Activated naive CD8-positive, alpha-beta T cell treated with anti-CD3 and anti-CD28 coated beads, Interleukin-2, amount 50 U/mL, for 24 hours (primary cell): ENCODE results near the gene SLIT3.
"Not testable (repeated sequence)": the region's sequence is repeated elsewhere in the genome, so short reads cannot be mapped to it uniquely, and the experiment has no call there.

ENCODE experiments used
- ATAC-seq: fragments of 150-1000 bp; cut with Tn5 transposase; one replicate; pipeline ENCODE4 v1.10.0; 2021
- DNase-seq: peaks from one replicate; pipeline ENCODE4 v3.0.0; 2021
- H3K27ac Mint-ChIP-seq: one replicate; pipeline ENCODE4 v1.8.0; 2021; ENCODE audit warnings: mild to moderate bottlenecking, mixed read lengths
- H3K27me3 Mint-ChIP-seq: one replicate; pipeline ENCODE4 v1.8.0; 2021; ENCODE audit warnings: mixed read lengths
- H3K36me3 Mint-ChIP-seq: one replicate; pipeline ENCODE4 v1.8.0; 2021; ENCODE audit warnings: low read depth, mixed read lengths
- H3K4me1 Mint-ChIP-seq: one replicate; pipeline ENCODE4 v1.8.0; 2021; ENCODE audit warnings: mixed read lengths
- H3K4me3 Mint-ChIP-seq: one replicate; pipeline ENCODE4 v1.8.0; 2021; ENCODE audit warnings: mild to moderate bottlenecking, moderate library complexity, mixed read lengths
- H3K9me3 Mint-ChIP-seq: one replicate; pipeline ENCODE4 v1.8.0; 2021; ENCODE audit warnings: mixed read lengths

Gene SLIT3

DNA sequence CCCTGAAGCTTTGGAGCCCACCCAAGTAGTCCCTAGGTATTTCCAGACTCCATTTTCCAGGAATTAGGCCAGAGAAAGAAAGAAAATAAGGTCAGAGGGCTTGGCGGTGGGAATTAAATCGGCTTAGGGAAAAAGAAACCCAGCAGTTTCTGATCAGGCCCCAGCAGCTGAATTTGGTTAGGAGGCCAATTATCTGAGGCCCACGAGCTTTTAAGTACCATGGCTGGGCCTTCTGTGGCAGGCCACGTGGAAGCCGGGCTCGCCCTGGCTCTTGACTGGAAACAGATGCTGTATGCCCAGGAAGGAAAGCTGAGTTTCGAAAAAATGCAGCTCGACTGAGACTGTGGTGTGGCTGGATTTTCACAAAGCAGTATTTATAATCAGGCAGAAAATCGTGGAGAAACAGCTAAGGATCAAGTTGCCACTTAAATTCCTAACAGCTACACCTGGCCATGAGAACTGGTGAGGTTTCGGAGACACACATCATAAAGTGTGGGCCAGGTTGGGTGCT lies 646.7 kb downstream of the SLIT3 start:
- ATAC-seq (no peak), DNase-seq (no peak)
- Mint-ChIP-seq H3K4me1 (no peaks in the 10 kb centered on the region), H3K27me3 (peaks cover 5% of the 10 kb centered on the region), H3K4me3 (no peak overlapping the region), H3K27ac (no peak overlapping the region), H3K36me3 (no peaks in the 10 kb centered on the region), H3K9me3 (no peaks in the 10 kb centered on the region)

- Mint-ChIP-seq H3K4me1 (no peaks in the 10 kb centered on the region), H3K9me3 (no peaks in the 10 kb centered on the region), H3K36me3 (no peaks in the 10 kb centered on the region), H3K27ac (no peak overlapping the region), H3K27me3 (peaks cover 5% of the 10 kb centered on the region), H3K4me3 (no peak overlapping the region)
- DNase-seq (no peak), ATAC-seq (no peak)
Observed at GRCh38 chr5:168653626-168654025, 647.3 kb downstream of the SLIT3 start.

DNA sequence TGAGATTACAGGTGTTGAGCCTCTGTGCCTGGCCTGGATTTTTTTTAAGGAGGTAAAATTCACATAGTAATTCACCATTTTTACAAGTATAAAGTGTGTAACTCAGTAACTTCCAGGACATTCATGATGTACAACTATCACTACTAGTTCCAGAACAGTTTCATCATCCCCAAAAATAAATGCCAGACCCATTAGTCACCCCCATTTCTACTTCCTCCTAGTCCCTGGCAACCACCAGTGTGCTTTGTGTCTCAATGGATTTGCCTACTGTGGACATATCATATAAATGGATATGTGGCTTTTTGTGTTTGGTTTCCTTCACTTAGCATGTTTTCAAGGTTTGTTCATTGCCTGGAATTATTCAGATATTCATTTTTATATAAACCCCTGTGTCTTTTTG lies 649.3 kb downstream of the SLIT3 start:
- no peak for ATAC-seq
- Mint-ChIP-seq H3K27me3 (peaks cover 5% of the 10 kb centered on the region), H3K4me1 (no peaks in the 10 kb centered on the region), H3K9me3 (no peaks in the 10 kb centered on the region), H3K27ac (no peak overlapping the region), H3K4me3 (no peak overlapping the region), H3K36me3 (no peaks in the 10 kb centered on the region)
- no peak for DNase-seq

GRCh38 chr5:168649306-168649705 lies 651.6 kb downstream of the SLIT3 start:
- DNase-seq (no peak), ATAC-seq (no peak)
- no peaks in the 10 kb centered on the region for H3K4me1 Mint-ChIP-seq
- H3K36me3 Mint-ChIP-seq: peaks cover 2% of the 10 kb centered on the region
- H3K27me3 Mint-ChIP-seq: peaks cover 10% of the 10 kb centered on the region
- H3K4me3 Mint-ChIP-seq: no peak overlapping the region
- no peak overlapping the region for H3K27ac Mint-ChIP-seq
- H3K9me3 Mint-ChIP-seq: peaks cover 5% of the 10 kb centered on the region

- H3K27me3 Mint-ChIP-seq: peaks cover 10% of the 10 kb centered on the region
- H3K4me3 Mint-ChIP-seq: no peak overlapping the region
Observed at GRCh38 chr5:168648576-168648975, 652.4 kb downstream of the SLIT3 start.

DNA sequence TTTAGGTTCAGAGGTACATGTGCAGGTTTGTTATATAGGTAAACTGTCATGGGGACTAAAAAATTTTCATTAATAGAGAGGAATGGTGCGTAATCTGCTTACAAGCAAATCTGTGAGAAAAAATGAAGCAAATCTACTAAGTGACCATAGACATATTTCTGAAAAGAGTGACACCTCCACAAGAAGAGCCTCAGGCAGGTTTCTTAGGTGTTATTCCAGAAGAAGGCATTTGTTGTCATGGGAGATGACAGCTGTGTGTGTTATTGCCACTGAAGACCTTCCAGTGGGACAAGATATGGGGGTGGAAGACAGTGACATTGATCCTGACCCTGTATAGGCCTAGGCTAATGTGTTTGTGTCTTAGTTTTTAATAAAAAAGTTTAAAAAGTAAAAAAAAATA lies 652.9 kb downstream of the SLIT3 start:
- Mint-ChIP-seq H3K4me1 (no peaks in the 10 kb centered on the region), H3K36me3 (peaks cover 2% of the 10 kb centered on the region), H3K4me3 (no peak overlapping the region), H3K27ac (no peak overlapping the region), H3K9me3 (peaks cover 5% of the 10 kb centered on the region), H3K27me3 (peaks cover 10% of the 10 kb centered on the region)
- ATAC-seq (no peak), DNase-seq (no peak)

More at GRCh38 chr5:168648576-168648975, 652.4 kb downstream of the SLIT3 start:
- DNase-seq (no peak), ATAC-seq (no peak)
- Mint-ChIP-seq H3K27ac (no peak overlapping the region), H3K4me1 (no peaks in the 10 kb centered on the region), H3K36me3 (peaks cover 2% of the 10 kb centered on the region), H3K9me3 (peaks cover 5% of the 10 kb centered on the region)

GRCh38 chr5:168647083-168647482 lies 653.9 kb downstream of the SLIT3 start:
- Mint-ChIP-seq H3K4me3 (no peak overlapping the region), H3K27me3 (peaks cover 6% of the 10 kb centered on the region), H3K9me3 (peaks cover 5% of the 10 kb centered on the region), H3K4me1 (no peaks in the 10 kb centered on the region), H3K27ac (no peak overlapping the region), H3K36me3 (peaks cover 2% of the 10 kb centered on the region)
- no peak for DNase-seq
- ATAC-seq: no peak

GRCh38 chr5:168646335-168646734 lies 654.6 kb downstream of the SLIT3 start:
- no peak for ATAC-seq
- peaks cover 5% of the 10 kb centered on the region for H3K9me3 Mint-ChIP-seq
- peaks cover 5% of the 10 kb centered on the region for H3K27me3 Mint-ChIP-seq
- peaks cover 2% of the 10 kb centered on the region for H3K36me3 Mint-ChIP-seq
- H3K4me3 Mint-ChIP-seq: no peak overlapping the region
- H3K27ac Mint-ChIP-seq: no peak overlapping the region
- H3K4me1 Mint-ChIP-seq: no peaks in the 10 kb centered on the region
- DNase-seq: no peak

DNA sequence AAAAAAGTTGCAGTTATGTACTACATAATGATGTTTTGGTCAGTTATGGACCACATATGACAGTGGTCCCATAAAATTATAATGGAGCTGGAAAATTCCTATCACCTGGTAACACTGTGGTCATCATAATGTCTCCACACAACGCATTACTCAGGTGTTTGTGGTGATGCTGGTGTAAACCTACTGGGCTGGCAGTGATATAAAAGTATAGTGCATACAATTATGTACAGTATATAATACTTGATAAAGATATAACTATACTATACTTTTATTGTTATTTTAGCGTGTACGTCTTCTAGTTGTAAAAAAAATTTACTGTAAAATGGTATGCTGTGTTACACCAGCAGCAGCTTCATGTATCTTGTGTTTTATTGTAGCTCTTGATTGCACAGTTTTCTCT lies 655.7 kb downstream of the SLIT3 start:
- Mint-ChIP-seq H3K27ac (no peak overlapping the region), H3K9me3 (peaks cover 5% of the 10 kb centered on the region), H3K4me1 (no peaks in the 10 kb centered on the region), H3K27me3 (peaks cover 5% of the 10 kb centered on the region), H3K4me3 (no peak overlapping the region), H3K36me3 (peaks cover 2% of the 10 kb centered on the region)
- ATAC-seq (no peak), DNase-seq (no peak)

DNA sequence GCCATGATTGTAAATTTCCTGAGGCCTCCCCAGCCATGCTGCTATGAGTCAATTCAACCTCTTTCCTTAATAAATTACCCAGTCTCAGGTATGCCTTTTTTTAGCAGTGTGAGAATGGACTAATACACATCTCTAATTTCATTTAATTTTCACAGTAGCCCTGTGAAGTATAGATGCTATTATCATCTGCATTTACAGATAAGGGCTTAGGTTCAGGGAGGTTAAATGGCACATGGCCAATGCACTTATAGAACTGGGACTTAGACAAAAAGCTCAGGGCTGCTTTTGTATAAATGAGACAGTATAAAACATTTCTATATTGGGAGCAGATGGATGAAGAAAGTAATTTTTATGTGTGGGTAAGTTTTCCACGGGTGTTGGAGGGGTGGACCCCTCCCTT lies 658.9 kb downstream of the SLIT3 start:
- H3K27me3 Mint-ChIP-seq: peaks cover 5% of the 10 kb centered on the region
- ATAC-seq (no peak), DNase-seq (no peak)
- H3K9me3 Mint-ChIP-seq: peaks cover 5% of the 10 kb centered on the region
- H3K4me3 Mint-ChIP-seq: no peak overlapping the region
- H3K4me1 Mint-ChIP-seq: no peaks in the 10 kb centered on the region
- no peak overlapping the region for H3K27ac Mint-ChIP-seq
- H3K36me3 Mint-ChIP-seq: peaks cover 2% of the 10 kb centered on the region

DNA sequence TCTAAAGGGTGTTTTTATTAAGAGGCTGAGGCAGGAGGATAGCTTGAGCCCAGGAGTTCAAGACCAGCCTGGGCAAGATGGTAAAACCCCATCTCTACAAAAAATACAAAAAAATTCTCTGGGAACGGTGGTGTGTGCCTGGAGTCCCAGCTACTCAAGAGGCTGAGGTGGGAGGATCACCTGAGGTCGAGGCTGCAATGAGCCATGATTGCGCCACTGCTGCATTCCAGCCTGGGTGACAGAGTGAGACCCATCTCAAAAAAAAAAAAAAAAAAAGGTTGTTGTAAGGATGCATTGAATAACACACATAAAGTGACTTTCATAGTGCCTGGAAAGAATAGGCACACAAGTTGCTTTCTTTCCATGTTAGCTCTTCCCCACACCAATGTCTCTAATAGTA lies 662.1 kb downstream of the SLIT3 start:
- not testable (repeated sequence) for H3K4me1 Mint-ChIP-seq, H3K4me3 Mint-ChIP-seq, H3K36me3 Mint-ChIP-seq, ATAC-seq, H3K27ac Mint-ChIP-seq, DNase-seq, H3K9me3 Mint-ChIP-seq, H3K27me3 Mint-ChIP-seq

- H3K27me3 Mint-ChIP-seq: no peaks in the 10 kb centered on the region
- H3K4me3 Mint-ChIP-seq: no peak overlapping the region
- no peak for ATAC-seq
- H3K27ac Mint-ChIP-seq: no peak overlapping the region
- H3K4me1 Mint-ChIP-seq: no peaks in the 10 kb centered on the region
- H3K36me3 Mint-ChIP-seq: no peaks in the 10 kb centered on the region
- no peak for DNase-seq
- no peaks in the 10 kb centered on the region for H3K9me3 Mint-ChIP-seq
Observed at GRCh38 chr5:168637793-168638192, 663.1 kb downstream of the SLIT3 start.

DNA sequence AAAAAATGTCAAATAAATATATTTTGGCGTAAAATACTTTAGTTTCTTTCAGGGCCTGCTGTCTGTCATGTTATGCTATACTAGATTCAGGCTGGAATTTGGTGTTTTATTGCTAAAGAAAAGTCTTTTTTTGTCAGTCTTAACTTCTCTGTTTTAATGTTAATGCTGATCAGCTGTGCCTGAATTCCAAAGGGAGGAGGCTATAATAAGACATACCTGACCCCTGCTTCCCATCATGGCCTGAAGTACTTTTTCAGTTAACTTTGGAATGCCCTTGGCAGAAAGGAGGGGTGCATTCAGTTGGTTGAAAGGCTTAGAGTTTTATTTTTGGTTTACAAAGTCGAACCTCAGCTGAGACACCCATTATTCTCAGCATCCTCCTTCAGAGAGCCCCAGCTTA lies 663.7 kb downstream of the SLIT3 start:
- H3K36me3 Mint-ChIP-seq: no peaks in the 10 kb centered on the region
- no peak overlapping the region for H3K4me3 Mint-ChIP-seq
- no peaks in the 10 kb centered on the region for H3K9me3 Mint-ChIP-seq
- no peak overlapping the region for H3K27ac Mint-ChIP-seq
- H3K4me1 Mint-ChIP-seq: no peaks in the 10 kb centered on the region
- no peak for ATAC-seq
- DNase-seq: no peak
- H3K27me3 Mint-ChIP-seq: no peaks in the 10 kb centered on the region

DNA sequence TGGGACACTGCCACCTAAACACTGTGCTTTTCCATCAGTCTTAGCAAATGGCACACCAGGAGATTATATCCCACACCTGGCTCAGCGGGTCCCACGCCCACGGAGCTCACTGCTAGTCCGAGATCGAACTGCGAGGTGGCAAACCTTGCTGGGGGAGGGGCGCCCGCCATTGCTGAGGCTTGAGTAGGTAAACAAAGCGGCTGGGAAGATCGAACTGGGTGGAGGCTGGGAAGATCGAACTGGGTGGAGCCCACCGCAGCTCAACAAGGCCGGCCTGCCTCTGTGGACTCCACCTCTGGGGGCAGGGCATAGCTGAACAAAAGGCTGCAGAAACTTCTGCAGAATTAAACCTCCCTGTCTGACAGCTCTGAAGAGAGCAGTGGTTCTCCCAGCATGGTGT lies 670.0 kb downstream of the SLIT3 start:
- H3K9me3 Mint-ChIP-seq: peaks cover 11% of the 10 kb centered on the region
- H3K4me1 Mint-ChIP-seq, ATAC-seq, DNase-seq, H3K27ac Mint-ChIP-seq, H3K4me3 Mint-ChIP-seq, H3K36me3 Mint-ChIP-seq: not testable (repeated sequence)
- peaks cover 23% of the 10 kb centered on the region for H3K27me3 Mint-ChIP-seq

DNA sequence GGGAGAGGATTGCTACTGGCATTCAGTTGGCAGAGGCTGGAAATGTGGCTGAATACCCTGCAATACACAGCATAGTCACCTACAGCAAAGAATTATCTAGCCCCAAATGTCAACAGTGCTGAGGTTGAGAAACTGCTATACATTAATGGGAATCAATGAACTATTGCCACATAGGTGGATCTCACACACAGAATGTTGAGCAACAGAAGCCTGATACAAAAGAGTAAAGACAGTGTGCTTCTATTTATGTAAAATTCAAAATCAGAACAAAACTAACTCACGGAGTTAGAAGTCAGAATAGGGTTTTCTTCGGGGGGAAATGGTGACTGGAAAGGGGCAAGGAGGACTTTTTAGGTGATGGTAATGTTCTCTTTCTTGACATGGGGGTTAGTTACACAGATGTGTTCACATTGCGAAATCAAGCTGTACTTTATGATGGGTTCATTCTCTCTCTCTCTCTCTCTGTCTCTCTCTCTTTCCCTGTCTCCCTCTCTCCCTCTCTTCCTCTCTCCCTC lies 676.0 kb downstream of the SLIT3 start:
- Mint-ChIP-seq H3K9me3 (peaks cover 6% of the 10 kb centered on the region), H3K36me3 (peaks cover 2% of the 10 kb centered on the region), H3K27ac (no peak overlapping the region), H3K4me3 (no peak overlapping the region), H3K27me3 (peaks cover 21% of the 10 kb centered on the region), H3K4me1 (no peaks in the 10 kb centered on the region)
- no peak for ATAC-seq
- no peak for DNase-seq

DNA sequence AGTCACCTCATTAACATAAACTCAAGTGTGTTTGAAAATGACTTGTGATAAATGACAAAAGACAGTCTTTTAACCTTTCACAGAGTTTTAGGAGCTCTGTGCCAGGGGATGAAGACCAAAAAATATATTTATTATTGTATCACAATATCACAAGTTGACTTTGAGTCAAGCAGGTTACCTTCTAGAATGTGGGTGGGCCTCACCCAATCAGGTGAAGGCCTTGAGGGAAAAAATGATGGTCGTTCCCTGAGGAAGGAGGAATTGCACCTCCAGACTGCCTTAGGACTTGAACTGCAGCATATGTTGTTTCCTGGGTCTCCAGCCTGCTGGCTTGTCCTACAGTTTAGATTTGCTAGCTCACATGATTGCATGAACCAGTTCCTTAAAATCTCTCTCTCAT lies 680.1 kb downstream of the SLIT3 start:
- H3K36me3 Mint-ChIP-seq: no peaks in the 10 kb centered on the region
- H3K27me3 Mint-ChIP-seq: peaks cover 1% of the 10 kb centered on the region
- no peak for ATAC-seq
- H3K4me1 Mint-ChIP-seq: no peaks in the 10 kb centered on the region
- no peak overlapping the region for H3K4me3 Mint-ChIP-seq
- DNase-seq: no peak
- H3K27ac Mint-ChIP-seq: no peak overlapping the region
- no peaks in the 10 kb centered on the region for H3K9me3 Mint-ChIP-seq
